Coronary artery (tissue), 2 donors: ENCODE results near the gene CTSH.
"Not testable (repeated sequence)": the region's sequence is repeated elsewhere in the genome, so short reads cannot be mapped to it uniquely, and the experiment has no call there.

Experiments used
- DNase-seq: peaks from one replicate; pipeline ENCODE4 v3.0.0-alpha.2; 2017; ENCODE audit warnings: low spot score
- H3K27ac ChIP-seq, 2 donors: fragments of 200-600 bp; sonication (generic); one replicate each; pipeline ENCODE4 v1.5.1; 2016 to 2019
- H3K4me3 ChIP-seq: fragments of 200-600 bp; sonication (generic); 2 replicates; pipeline ENCODE4 v1.5.1; 2016; ENCODE audit warnings: mild to moderate bottlenecking, moderate library complexity
- TF ChIP-seq, protein P1 (sequence below): fragments of 200-600 bp; sonication (generic); IDR thresholded peaks from one replicate; pipeline ENCODE4 v1.5.1; 2019; ENCODE audit warnings: antibody characterized with exemption

The CTSH gene

DNA sequence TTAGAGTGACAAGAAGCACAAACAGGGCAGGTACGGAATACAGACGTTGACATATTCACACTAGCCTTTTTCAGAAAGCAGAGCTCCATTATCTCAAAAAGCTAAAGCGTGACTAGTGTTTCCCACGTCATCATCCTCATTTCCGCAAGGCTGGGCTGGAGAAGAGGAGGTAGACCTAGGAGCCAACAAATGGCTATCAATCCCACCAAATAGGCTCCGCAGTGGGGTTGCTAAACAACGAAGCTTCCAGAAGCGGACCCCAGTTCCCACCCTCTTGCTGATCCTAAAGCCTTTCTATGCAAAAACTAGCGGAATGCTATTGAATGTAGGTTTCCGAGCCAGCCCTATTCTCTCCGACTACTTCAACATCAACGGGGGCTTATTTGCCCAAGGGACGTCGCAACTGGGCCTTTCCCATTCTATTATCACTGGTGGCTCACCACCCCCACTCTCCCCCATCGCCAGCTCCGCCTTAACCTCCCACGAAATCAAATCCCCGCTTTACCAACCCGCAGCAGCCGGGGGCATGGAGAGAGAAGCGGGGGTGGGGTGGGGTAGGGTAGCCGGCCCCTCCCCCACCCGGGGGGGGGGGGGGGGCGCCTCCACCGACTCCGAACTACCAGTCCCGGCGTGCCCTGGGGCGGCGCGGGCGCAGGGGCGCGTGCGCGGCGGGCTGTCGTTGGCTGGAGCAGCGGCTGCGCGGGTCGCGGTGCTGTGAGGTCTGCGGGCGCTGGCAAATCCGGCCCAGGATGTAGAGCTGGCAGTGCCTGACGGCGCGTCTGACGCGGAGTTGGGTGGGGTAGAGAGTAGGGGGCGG is 72.5 kb downstream of the CTSH start, which contains the start of gene MORF4L1:
TSS of gene MORF4L1 (plus strand) at position 736 of the 817 bp plus-strand sequence. CDS start 128 bp downstream, outside the sequence.
- Histone ChIP-seq H3K27ac (peak within 1 kb of the TSS; percentile 99 to 100), H3K4me3 (peak within 1 kb of the TSS; percentile 92)
- TF ChIP-seq, protein P1, sequence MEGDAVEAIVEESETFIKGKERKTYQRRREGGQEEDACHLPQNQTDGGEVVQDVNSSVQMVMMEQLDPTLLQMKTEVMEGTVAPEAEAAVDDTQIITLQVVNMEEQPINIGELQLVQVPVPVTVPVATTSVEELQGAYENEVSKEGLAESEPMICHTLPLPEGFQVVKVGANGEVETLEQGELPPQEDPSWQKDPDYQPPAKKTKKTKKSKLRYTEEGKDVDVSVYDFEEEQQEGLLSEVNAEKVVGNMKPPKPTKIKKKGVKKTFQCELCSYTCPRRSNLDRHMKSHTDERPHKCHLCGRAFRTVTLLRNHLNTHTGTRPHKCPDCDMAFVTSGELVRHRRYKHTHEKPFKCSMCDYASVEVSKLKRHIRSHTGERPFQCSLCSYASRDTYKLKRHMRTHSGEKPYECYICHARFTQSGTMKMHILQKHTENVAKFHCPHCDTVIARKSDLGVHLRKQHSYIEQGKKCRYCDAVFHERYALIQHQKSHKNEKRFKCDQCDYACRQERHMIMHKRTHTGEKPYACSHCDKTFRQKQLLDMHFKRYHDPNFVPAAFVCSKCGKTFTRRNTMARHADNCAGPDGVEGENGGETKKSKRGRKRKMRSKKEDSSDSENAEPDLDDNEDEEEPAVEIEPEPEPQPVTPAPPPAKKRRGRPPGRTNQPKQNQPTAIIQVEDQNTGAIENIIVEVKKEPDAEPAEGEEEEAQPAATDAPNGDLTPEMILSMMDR = no peak
- DNase-seq = peak; percentile 98

DNA sequence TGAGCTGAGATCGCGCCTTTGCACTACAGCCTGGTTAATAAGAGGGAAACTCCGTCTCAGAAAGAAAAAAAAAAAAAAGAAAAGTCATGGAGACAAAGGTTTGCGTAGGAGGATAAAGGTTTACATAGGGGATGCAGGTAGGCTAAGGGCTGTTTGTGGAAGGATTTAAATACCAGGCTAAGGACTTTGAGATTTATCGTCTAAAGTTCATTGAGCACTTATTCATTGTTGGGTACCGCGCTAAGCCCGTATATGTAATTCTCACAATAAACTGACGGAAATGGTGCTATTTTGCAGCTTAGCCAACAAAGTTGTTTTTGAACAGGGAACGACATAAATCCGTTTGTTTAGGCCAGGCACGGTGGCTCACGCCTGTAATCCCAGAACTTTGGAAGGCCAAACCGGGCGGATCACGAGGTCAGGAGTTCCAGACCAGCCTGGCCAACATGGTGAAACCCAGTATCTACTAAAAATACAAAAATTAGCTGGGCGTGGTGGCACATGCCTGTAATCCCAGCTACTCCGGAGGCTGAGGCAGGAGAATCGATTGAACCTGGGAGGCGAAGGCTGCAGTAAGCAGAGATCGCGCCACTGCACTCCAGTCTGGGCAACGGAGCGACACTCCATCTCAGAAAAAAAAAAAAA is 73.2 kb downstream of the CTSH start:
- DNase-seq, H3K4me3 ChIP-seq: not testable (repeated sequence)
- H3K27ac ChIP-seq = peak overlapping the region in 1 of 2 donors; percentile 100
